GM19463 (cell line): Measurements from ENCODE around the gene MSI2.

Experiments used
- ATAC-seq: cut with Tn5 transposase; IDR thresholded peaks from one replicate; pipeline ENCODE4 v1.9.1; 2021; ENCODE audit warnings: mild to moderate bottlenecking, moderate library complexity; ENCODE audit not compliant: unreplicated experiment

The MSI2 gene

DNA sequence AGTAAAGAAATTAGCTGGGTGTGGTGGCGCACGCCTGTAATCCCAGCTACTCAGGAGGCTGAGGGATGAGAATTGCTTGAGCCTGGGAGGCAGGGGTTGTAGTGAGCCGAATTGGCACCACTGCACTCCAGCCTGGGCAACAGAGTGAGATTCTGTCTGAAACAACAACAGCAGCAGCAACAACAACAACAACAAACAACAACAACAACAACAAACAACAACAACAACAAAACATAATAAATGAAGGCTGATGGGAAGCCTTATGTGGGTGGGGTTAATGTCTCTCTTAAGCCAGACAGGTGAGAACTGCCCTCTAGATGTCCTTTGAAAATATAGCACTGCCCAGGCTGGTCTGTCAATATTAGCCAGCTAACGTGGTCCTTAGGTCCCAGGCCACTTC, 107.3 kb downstream of the MSI2 start:
- ATAC-seq, result no peak

DNA sequence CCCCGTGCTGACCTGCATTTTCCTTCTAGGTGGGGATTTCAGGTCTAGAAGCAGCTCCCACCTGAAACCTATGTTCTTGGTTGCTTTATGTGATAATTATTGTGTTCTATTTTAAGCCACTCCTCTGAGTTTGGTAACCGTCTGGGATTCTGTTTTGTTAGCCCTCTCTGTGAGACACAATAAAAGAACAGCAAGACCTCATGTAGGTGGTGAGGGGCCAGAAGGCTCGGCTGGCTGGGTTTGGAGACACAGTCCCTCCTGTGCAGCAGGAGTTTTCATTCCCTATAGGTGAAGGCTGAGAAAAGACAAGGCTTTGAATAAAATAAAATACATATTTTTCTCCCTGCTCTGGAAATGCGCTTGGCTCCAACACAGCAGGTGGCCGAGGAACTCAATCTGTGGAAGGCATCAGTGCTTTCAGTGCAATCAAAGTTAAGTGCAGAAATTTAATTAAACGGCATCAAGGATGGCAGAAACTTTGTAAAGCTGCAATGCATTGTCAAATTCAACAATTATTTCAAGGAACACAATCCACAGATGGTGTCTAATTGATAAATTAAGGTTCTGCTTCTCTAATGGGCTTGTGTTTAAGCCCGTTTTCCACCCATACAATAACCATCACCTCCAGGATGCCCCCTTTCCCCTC, 107.8 kb downstream of the MSI2 start:
- no peak for ATAC-seq

DNA sequence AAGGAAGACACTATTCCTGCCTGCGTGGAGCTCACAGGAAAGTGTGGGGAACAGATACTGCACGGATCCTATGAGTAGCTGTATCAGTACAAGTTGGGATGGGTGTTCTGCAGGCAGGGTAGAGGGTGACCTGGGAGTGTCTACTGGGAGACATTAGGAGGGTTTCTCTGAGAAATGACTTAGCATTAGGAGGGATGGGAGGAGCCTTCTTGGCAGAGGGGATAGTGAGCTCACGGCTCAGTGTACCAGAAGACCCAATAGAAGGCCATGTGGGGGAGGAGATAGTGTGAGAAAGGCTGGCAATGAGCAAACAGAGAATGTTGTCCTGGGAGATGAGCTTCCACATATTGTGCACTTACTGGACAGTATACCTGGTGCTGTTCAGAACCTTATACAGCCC, 109.1 kb downstream of the MSI2 start:
- ATAC-seq, result no peak

DNA sequence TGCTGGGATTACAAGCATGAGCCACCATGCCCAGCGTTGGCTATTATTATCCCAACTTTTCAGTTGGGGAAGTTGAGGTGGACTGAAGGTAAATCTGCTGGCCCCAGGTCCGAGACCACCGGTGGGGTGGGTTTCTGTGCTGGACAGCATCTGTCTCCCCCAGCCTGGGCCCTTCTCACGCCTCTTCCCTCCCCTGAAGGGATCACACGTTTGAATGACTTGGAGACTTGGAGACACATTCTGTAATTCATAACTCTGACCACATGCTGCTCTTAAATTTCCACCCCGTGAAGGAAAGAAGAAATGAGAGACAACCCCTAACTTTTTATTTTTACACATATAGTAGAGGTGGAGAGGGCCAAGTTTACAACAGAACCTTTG, 109.8 kb downstream of the MSI2 start:
- no peak for ATAC-seq

DNA sequence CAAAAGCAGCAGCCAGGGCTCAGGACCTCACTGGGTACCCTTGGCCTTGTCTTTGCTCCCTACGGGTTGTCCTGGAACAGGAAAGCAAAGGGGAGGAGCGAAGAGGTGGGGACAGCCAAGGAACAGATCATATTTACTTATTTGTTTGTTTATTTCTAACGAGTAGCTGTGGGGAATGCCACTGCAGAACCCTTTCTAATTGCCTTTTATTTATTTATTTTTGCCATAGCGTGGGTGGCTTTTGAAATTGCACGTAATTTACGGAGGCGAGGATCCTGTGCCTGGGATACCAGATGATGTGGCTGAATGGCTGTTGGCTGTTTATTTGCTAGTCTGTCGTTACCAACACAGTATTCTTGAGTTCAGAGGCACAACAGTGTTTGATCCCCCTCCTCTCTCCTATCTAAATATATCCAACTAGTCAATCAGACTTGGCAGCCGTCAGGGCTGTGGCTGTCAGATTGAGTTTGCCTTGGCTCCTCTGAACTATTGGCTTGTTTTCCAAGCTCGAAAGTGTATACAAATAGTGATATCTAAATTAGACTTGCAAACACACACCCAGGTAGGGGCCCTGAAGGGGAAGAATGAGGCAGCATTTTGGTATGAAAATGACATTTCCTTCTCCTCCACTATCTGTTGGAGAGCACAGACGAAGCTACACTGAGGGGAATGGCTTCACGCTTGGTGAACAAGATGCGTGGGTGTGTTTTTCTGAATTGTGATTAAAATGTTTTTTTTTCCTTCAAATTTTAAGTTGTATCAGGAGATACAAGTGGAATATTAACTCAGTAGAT, 110.4 kb downstream of the MSI2 start:
- ATAC-seq, result no peak

DNA sequence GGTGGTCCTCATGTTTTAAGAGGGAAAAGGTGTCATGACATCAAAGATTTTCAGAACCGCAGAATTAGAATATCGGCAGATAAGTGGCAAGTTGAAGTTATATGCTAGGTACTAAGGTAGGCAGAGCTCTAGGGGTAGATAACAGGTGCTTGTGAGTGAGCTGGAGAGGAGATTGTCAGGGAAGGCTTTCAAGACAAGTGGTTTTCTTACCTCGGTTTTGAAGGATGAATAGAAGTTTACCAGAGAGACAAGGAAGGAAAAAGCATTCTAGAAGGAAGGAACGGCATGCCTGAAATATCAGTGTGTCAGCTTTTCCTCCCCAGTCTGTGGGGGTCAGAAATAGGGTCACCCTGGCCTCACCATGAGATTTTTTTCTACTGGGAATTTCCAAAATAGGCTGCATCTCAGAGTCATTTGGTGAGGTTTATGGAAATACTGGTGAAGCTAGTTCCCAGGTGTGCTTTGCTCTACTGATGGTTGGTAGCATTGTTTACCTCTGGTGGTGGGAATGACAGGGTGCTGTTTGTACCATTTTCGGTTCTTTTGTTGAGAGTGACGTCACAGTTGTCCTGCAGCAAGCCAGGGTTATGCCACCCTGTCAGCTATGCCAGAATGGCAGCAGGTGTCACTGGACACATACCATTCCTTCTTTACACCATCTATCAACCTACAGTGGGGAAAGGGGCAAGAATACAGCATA, 112.5 kb downstream of the MSI2 start:
- ATAC-seq, result peak; percentile 52

DNA sequence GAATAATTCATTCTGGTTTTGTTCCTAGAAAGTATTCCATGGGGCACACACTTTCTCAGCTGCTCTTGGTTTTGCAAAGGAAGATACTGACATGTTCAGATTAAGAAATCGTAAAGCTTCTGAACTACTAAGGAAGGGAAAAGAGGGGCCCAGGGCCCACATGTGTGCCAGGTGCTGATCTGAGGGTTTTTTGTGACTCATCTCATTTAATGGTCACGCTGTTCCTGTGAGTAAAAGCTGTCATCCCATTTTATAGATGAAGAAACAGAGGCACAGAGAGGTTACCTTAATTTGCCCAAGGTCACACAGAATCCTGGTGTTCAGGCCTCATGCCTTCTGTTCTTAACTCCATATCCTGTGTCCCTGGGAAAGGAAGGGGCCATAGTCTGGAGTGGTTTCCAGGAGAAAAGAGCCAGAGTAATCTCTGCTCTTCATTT, 113.2 kb downstream of the MSI2 start:
- ATAC-seq, result no peak

DNA sequence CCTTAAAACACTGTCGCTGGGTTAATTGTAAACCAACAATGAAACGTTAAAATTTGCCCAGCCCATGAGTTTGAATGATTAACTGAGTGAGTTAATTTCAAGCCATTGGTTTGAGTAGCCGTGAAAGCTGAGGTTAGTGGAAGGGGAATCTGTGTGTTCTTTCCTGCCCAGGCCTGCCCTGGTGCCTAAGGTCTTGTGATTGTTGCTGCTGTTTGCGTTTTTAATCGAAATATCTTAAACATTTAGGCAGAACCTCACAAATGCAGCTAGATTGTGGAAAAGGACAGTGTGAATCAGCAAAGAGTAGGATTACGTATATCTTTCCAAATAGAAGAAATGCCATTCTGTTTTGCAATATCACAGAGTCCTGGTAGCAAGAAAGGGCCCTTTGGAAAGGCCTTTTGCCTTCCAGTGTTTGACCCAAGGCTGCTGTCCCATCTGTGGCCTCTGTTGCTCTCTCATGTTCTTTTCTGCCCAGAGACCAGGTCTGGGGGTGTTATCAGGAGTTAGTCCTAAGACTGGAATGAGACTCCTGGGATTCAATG, 113.8 kb downstream of the MSI2 start:
- ATAC-seq, result peak; percentile 59

DNA sequence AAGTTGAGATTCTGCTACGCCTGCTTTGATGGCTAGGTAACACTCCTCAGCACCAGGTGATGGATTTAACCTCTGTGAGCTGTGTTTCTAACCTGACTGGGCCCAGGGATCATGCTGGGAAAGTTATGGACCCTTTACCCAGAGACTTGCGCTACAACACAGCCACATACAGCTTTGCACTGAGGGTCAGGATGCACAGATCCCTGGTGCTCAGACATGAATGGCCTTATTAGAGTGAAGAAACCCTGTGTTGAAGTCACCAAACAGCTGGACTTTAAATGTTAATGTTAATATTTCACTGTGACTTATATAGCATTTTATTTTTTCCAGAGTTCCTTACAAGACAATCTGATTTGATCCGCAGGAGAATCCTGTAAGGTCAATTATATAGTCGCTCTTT, 114.3 kb downstream of the MSI2 start:
- no peak for ATAC-seq

DNA sequence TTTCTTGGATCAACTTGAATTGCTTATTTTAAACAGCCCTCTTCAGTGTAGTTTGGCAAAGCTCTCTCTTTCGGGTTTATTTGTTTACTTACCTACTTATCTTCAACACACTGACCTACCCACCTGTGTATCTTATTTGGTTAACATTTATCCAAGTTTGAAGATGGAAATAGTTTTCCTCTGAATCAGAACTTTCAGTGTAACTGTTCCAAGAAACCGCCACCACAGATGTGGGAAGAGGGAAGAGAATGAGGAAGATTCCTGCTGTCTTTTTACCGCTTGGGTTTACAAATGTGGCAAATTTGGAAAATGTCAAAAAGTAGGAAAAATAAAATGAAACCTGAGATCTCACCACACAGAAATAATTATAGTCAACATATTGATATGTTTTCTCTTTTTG, 115.8 kb downstream of the MSI2 start:
- no peak for ATAC-seq

DNA sequence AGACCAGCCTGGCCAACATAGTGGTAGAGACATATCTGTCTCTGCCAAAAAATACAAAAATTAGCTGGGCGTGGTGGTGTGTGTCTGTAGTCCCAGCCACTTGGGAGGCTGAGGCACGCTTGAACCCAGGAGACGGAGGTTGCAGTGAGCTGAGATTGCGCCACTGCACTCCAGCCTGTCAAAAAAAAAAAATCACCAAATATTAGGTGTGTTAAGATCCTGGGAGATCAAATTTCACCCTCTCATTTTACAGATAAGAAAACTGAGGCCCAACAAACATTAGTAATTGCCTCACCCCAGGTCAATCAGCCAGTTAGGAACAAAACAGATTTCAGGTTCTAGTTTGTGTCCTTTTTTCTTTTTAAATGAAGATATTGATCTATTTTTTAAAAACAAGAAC, 116.7 kb downstream of the MSI2 start:
- no peak for ATAC-seq

DNA sequence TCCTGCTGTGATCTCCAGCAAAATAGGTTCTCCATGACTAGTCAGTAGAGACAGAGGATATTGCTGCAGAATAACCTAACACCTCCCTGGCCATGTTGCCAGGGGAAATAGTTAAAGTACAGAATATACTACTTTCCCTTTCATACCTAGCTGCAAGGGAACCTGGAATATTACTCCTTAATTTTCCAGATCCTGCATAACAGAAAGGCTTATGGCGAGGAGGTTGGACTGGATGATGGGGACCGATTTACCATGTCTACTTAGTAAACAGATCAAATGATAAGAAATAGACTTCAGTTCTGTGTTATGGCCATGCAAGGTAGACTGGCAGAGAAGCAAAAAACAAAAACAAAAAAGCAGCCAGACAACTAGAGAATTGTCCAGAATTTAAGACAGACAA, 117.4 kb downstream of the MSI2 start:
- no peak for ATAC-seq

DNA sequence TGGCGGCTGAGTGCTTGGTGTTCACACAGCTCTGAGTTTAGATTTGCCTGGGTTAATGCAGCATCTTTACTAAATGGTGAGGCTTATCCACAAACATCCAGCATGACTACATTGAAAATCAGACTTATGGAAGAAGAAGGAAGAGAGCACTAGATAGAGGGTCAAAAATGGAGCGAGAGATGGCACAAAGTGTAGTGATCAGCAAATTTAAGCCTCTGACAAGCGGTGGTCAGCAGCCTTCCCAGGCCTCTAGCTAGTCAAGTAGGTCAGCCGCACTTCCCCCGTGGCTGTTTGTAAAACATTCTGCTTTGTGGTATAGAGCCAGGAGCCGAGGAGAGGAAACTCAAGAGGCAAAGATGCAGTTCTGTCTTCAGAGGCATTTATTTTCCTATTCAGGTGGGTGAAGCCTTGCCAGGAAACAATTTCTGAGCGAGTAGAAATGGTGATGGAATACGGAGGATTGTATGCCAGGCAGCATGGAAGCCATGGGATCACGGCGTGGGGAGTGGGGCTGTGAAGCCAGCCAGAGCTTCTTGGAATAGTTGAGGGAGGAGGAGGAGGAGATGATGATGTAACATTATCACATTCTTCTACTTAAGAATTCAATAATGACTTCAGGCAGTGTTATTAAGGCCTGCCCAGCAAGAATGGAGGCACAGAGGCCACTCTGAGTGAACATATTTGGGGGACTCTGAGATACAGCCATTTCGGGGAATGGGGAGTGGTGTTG, 118.9 kb downstream of the MSI2 start:
- no peak for ATAC-seq

DNA sequence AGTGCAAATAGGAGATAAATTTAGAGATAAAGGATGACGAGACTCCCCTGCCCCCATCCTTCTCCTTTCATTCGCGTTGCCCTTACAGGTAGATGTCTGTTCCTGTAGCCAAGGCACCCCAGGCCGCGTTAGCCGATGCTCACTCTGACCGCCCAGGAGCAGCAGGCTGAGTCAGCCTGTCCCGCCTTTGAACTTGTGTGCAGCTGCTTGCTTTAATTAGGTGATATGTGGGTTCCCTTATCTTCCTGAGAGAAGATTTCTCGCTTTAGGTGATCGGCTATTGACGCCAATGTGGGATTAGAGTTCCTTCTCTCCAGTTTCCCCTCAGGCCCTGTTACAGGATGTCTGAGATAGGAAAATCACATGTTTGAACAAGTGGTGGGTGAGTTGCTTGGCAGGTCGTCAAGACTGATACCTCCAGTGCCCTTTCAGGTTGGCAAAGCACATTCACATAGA, 119.5 kb downstream of the MSI2 start:
- ATAC-seq, result no peak

DNA sequence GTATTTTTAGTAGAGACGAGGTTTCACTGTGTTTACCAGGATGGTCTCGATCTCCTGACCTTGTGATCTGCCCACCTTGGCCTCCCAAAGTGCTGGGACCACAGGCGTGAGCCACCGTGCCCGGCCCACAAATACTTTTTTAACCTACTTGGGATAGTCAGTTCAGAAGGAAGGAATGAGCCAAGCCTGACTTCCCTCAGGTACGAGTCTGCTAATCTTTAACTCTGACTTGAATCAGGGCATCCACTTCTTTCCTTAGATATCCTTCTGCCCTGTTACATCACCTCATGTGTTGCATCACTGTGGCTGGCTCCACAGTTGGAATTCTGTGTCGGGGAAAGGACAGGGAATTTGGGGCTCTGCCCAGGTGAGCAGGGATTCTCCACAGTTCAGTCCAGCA, 120.8 kb downstream of the MSI2 start:
- ATAC-seq, result no peak

DNA sequence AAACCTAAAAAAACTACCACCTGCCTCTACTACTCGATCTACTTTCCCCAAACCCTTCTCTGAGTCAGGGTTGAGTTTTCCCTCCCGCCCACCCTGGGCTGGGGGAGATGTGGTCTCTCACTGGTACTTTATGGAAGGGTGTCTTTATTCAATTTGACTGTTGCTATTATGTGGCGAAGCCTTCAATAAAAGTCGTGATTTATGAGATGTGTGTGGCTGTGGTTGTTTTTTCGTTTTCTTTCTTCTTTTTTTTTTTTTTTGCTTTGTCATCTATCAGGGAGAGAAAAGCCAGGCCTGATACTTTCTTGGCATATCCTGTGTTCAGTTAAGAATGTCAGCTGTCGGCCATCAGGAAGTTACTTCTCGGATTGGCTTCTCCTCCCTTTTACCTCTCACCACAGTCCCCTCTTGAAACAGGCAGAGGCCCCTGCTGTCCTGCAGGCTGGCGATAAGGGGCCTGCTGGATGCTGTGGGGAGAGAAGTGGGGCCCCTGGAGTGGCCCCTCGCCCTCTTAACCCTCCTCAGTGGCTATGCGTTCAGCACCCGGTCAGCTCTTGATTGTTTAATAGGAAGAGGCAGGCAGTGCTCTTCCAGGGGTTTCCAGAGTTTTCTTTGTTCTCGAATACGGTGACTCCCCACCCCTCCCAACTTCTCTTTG, 123.0 kb downstream of the MSI2 start:
- no peak for ATAC-seq

DNA sequence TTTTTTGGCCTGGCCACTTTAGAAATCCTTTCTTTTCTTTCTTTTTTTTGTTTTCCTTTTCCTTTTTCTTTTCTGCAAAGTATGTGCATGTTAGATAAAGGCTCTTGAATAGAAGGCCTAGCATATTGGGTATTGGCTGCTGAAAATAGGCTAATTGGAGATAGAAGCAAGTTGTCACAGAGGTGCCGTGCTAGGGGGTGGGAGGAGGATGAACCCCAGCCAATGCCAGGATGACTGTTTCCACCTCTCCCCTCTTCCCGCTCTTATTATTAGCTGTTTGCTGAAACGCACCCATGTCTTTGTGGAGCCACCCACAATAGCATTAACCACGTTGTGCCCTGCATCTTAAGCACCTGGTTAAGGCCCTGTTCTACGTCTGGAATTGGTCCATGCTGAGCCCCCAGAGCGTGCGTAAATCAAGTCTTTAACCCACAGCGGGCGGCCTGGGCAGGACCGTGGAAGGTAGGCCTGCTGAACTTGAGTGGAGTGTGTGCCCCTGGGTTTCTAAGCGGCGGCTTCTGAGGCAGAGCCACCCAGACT, 123.6 kb downstream of the MSI2 start:
- ATAC-seq, result no peak

DNA sequence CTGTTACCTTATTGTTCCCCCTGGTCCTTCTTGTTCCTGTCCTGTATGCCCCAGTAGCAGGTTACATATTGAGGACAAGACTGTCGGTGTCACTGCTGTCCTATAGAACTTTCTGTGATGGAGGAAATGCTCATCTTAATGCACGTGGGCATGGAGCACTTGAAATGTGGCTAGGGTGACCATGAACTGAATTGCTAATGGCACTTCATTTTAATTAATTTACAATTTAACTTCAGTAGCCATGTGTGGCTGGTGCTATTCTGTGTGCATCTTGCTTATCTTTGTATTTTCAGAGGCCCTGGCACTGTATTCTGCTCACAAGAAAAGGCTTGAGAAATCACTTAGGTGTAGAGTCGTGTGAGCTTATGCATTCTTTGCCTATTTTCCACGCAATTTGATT, 125.2 kb downstream of the MSI2 start:
- ATAC-seq, result no peak

DNA sequence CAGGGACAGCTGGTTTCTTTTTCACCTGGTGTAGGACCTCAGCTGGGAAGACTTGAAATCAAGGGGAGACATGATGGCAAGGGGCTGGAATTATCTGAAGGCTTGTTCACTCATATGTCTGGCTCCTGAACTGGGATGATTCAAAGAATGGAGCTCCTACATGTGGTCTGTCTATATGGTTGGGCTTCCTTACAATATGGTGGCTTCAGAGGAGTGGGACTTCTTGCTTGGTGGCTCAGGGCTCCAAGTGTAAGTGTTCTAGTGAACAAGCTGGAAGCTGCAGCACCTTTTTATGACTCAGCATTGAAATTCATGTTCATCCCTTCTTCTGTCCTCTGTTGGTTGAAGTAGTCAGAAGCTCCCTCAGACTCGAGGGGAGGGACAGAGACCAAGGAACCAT, 127.9 kb downstream of the MSI2 start:
- no peak for ATAC-seq

DNA sequence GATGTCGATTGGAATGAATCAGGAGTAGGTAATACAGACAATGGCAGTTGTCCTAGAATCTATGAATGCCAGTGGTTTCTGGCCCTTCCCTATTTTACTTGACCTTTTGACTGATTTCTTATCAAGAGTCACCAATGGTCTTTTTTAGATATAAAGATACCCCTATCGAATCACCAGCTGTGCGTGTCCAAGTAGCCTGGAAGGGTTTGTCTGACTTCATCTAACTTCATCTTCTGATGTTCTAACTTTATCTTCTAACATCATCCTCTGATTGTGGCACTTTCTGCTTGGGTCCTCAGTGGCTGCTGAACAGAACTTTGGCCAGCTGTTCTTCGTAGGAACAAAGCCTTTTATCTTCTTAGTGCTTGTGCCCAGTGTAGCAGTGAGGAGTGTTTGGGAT, 129.7 kb downstream of the MSI2 start:
- ATAC-seq, result no peak
